ENCODE data around the gene HMCN2. TPM values are rescaled to one million over a fixed set of nuclear protein-coding genes. Genes with fewer than 3 reads are reported as not detected.

The HMCN2 gene
- total RNA-seq, 4 donors from 2014 or later, result 9.1 to 38.6 (median 12.5) TPM

DNA sequence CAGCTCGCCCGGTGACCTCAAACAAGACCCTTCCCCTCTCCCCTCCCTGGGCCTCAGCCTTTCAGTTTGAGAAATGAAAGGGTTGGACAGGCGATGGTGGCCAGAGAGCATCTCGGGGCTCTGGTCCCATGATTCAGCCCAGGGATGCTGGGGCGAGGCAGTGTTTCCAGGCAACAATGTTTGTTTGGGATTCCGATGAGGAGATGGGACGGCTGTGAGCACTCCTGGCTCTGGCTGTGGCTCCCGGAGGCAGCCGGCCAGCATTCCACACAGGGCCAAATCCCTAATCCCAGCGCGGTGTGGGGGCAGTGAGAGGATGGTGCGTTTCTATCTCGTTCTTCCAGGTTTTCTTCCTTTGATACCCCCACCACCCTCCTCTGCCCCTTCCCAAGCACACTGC lies 66.0 kb downstream of the HMCN2 start:
- TF ChIP-seq POLR2AphosphoS5 (IDR thresholded peaks at IDR 0.05), result peak; percentile 77 to 85
- TF ChIP-seq EP300 (IDR thresholded peaks at IDR 0.05), result no peak
- intact Hi-C loops (cut with DNase I), result loop anchor here (5.0 kb wide), 1 partner anchor 49 kb away; no protein-coding TSS in a partner anchor
- peak; percentile 92 for DNase-seq (ENCODE audit: extremely low spot score)
- 26% methylated on average over 4 of the region's 13 CpGs for WGBS
- H3K4me1 ChIP-seq, result peaks cover 21 to 94% (median 83%) of the 10 kb centered on the region in 4 donors
- no peaks in the 10 kb centered on the region for H3K9me3 ChIP-seq
- no peaks in the 10 kb centered on the region for H3K36me3 ChIP-seq
- peak overlapping the region in 1 of 4 donors; percentile 7 for H3K4me3 ChIP-seq
- H3K27ac ChIP-seq (replicated peaks in 1 of 4), result peak overlapping the region; percentile 88 to 97 (median 94)
- no peaks in the 10 kb centered on the region for H3K27me3 ChIP-seq

DNA sequence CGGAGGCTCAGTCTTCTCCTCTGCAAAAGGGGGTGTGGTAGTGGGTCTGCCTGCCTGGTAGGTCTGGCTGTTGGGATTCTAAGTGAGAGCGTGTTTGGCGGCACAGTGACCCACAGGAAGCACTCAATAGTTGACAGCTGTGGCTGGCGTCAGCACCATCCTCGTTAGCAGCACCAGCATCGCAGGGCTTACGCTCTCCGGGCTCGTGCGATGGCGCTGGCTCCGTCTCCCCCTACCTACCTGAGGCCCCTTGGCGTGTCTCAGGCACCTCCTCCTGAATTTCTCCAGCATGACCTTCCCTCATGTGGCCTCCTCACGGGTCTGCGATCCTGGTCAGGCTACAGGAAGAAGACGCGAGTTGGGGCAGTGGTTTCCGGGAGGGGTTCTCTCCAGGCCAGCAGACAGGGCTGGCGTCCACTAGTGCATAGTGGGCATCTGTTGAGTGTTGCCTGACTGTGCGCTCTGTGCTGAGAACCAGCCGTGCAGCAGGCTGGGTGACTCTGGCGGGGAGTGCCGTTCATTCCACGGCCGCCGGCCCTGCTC lies 66.9 kb downstream of the HMCN2 start:
- Histone ChIP-seq H3K27me3 (no peaks in the 10 kb centered on the region), H3K9me3 (no peaks in the 10 kb centered on the region), H3K4me1 (peaks cover 16 to 92% (median 81%) of the 10 kb centered on the region in 4 donors), H3K36me3 (peaks cover 0 to 2% (median 0%) of the 10 kb centered on the region in 4 donors), H3K4me3 (no peak overlapping the region), H3K27ac (replicated peaks in 1 of 4) (peak overlapping the region; percentile 88 to 97 (median 94))
- intact Hi-C loops (cut with DNase I), result loop anchor here (5.0 kb wide), 1 partner anchor 50 kb away; no protein-coding TSS in a partner anchor
- no peak for DNase-seq (ENCODE audit: extremely low spot score)
- 90% methylated on average over 21 of the region's 26 CpGs for WGBS
- TF ChIP-seq POLR2AphosphoS5 (IDR thresholded peaks at IDR 0.05), result no peak
- TF ChIP-seq POLR2A (IDR thresholded peaks at IDR 0.05; ENCODE audit: low read depth), result no peak
- TF ChIP-seq, protein P1, sequence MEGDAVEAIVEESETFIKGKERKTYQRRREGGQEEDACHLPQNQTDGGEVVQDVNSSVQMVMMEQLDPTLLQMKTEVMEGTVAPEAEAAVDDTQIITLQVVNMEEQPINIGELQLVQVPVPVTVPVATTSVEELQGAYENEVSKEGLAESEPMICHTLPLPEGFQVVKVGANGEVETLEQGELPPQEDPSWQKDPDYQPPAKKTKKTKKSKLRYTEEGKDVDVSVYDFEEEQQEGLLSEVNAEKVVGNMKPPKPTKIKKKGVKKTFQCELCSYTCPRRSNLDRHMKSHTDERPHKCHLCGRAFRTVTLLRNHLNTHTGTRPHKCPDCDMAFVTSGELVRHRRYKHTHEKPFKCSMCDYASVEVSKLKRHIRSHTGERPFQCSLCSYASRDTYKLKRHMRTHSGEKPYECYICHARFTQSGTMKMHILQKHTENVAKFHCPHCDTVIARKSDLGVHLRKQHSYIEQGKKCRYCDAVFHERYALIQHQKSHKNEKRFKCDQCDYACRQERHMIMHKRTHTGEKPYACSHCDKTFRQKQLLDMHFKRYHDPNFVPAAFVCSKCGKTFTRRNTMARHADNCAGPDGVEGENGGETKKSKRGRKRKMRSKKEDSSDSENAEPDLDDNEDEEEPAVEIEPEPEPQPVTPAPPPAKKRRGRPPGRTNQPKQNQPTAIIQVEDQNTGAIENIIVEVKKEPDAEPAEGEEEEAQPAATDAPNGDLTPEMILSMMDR (IDR thresholded peaks at IDR 0.05), result no peak
- no peak for TF ChIP-seq EP300 (IDR thresholded peaks at IDR 0.05)

DNA sequence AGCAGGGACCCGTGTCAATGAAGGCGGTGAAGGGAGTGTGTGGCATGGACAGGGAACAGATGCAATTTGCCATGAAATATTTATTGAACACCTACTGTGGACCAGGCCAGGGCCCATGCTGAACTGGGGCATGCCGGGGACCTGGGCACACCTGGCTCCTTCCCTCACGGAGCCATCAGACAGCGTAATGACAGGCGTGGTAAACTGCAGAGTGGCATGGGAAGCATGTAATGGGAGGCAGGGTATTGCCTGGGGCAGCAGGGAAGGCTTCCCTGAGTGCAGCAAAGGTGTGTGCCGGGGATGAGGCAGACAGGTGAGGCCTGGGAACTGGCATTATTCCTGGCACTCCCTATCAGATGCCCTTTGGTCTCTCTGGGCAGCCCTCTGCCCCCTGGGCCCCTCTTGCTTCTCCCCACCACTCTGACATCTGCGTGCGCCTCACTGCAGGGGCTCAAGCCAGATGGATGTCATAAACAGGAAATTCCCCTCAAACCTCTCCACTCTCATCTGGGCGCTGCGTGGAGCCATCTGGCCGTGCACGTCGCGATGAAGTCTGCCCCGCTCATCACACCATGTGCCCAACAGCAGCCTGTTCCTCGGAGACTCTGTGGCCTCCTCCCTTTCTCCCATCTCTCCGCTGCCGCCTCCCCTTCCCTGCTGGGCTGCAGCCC lies 67.6 kb downstream of the HMCN2 start:
- WGBS, result 47% methylated on average over 18 of the region's 19 CpGs
- H3K27ac ChIP-seq (replicated peaks in 1 of 4), result peak overlapping the region; percentile 88 to 97 (median 94)

DNA sequence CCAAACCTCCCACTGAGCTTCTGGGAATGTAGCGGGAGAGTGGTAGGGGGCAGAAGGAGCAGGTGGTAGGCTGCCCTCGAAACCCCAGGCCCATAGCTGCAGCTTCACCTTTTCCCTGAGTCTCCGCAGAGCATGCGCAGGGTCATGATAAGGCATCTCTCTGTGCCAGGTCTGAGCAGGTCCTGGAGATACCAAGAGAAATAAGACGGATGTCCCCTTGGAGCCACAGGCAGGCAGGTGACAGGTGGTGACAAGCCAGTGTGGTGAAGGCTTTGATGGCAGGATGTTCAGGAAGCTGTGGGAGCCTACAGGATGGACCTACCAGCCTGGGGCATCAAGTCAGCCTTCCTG lies 68.1 kb downstream of the HMCN2 start:
- 93% methylated on average over 5 of the region's 5 CpGs for WGBS
- Histone ChIP-seq H3K9me3 (no peaks in the 10 kb centered on the region), H3K27ac (replicated peaks in 1 of 4) (peak overlapping the region; percentile 88 to 97 (median 94)), H3K4me3 (no peak overlapping the region), H3K4me1 (peaks cover 16 to 80% (median 69%) of the 10 kb centered on the region in 4 donors), H3K36me3 (peaks cover 0 to 4% (median 1%) of the 10 kb centered on the region in 4 donors), H3K27me3 (no peaks in the 10 kb centered on the region)
- no peak for TF ChIP-seq EP300 (IDR thresholded peaks at IDR 0.05)
- TF ChIP-seq, protein P1 (IDR thresholded peaks at IDR 0.05), result no peak
- no peak for TF ChIP-seq POLR2A (IDR thresholded peaks at IDR 0.05; ENCODE audit: low read depth)
- no peak for TF ChIP-seq POLR2AphosphoS5 (IDR thresholded peaks at IDR 0.05)
- intact Hi-C loops (cut with DNase I), result loop anchor here (5.0 kb wide), 1 partner anchor 51 kb away; no protein-coding TSS in a partner anchor
- DNase-seq (ENCODE audit: extremely low spot score), result no peak

More for the DNA sequence above, 67.6 kb downstream of the HMCN2 start:
- no peaks in the 10 kb centered on the region for H3K27me3 ChIP-seq
- no peak for DNase-seq (ENCODE audit: extremely low spot score)
- H3K4me1 ChIP-seq, result peaks cover 16 to 85% (median 74%) of the 10 kb centered on the region in 4 donors
- TF ChIP-seq, protein P1 (IDR thresholded peaks at IDR 0.05), result no peak
- peak; percentile 41 to 63 for TF ChIP-seq POLR2AphosphoS5 (IDR thresholded peaks at IDR 0.05)
- no peak for TF ChIP-seq POLR2A (IDR thresholded peaks at IDR 0.05; ENCODE audit: low read depth)
- H3K9me3 ChIP-seq, result no peaks in the 10 kb centered on the region
- intact Hi-C loops (cut with DNase I), result loop anchor here (5.0 kb wide), 1 partner anchor 51 kb away; no protein-coding TSS in a partner anchor
- H3K36me3 ChIP-seq, result peaks cover 0 to 4% (median 1%) of the 10 kb centered on the region in 4 donors
- H3K4me3 ChIP-seq, result no peak overlapping the region

DNA sequence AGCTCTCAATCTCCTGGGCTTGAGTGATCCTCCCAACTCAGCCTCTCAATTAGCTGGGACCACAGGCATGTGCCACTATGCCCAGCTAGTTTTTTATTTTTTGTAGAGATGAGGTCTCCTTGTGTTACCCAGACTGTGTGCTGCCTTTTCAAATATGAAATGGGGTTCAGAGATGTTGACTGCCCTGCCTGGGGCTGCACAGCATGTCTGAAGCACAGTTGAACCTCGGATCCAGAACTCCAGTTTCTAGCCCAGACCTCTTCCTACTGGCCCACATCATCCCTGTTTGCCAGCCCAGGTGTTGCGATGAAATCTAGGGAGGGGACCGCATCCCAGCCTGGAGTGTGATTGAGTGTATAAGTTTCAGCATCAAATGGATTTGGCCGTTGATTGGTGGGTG lies 69.4 kb downstream of the HMCN2 start:
- H3K4me3 ChIP-seq, result no peak overlapping the region
- H3K4me1 ChIP-seq, result peaks cover 15 to 67% (median 56%) of the 10 kb centered on the region in 4 donors
- no peak for DNase-seq (ENCODE audit: extremely low spot score)
- intact Hi-C loops (cut with DNase I), result loop anchor here (5.0 kb wide), 1 partner anchor 53 kb away; no protein-coding TSS in a partner anchor
- no peaks in the 10 kb centered on the region for H3K27me3 ChIP-seq
- H3K27ac ChIP-seq (replicated peaks in 1 of 4), result peak overlapping the region; percentile 62 to 97 (median 94)
- H3K9me3 ChIP-seq, result no peaks in the 10 kb centered on the region
- TF ChIP-seq EP300 (IDR thresholded peaks at IDR 0.05), result no peak
- no peak for TF ChIP-seq POLR2AphosphoS5 (IDR thresholded peaks at IDR 0.05)
- no peak for TF ChIP-seq POLR2A (IDR thresholded peaks at IDR 0.05; ENCODE audit: low read depth)
- TF ChIP-seq, protein P1 (IDR thresholded peaks at IDR 0.05), result no peak
- H3K36me3 ChIP-seq, result peaks cover 0 to 4% (median 1%) of the 10 kb centered on the region in 4 donors
- 96% methylated on average over 4 of the region's 4 CpGs for WGBS

Data from esophagus muscularis mucosa (tissue), 4 donors.